Hippocampal formation (tissue), 2 donors: Measurements from ENCODE around the gene NCS1.

Source experiments
- DNase-seq, 2 donors: peaks; one replicate each; lab custom pipeline; 2025; lab: John Stamatoyannopoulos, UW

The NCS1 gene

DNA sequence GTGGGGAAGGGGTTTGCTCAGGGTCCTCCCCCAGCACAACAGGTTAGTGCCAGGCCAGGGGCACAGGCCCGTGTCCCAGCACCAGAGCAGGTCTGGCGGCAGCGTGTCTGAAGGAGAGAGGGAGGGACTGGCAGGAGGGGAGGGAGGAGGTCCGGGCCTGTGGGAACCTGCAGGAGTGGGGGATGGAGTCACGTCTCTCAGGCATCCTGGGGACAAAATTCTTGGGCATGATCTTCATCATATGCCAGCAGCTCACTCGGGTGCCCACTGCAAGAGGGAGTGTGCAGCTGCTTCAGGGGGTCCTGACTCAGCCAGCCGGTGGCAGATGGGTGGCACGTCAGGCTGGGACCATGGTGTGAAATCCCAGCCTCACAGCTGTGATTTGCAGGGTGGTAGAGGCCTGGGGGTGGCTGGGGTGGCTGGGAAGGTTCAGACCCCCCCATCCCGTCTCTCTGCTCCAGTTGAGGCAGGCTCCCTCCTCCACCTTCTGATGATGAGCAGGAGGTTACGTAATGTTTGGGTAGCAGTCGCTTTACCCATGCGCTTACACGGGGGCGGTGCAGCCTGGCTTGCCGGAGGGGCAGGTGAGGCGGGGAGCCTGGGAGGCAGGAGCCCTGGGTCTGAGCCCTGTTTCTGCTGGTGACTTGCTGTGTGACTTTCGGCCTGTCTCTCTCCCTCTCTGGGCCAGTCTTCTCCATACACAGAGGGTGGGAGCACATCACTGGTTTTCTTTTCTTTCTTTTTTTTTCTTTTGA is 40.5 kb downstream of the NCS1 start:
- DNase-seq: no peak

DNA sequence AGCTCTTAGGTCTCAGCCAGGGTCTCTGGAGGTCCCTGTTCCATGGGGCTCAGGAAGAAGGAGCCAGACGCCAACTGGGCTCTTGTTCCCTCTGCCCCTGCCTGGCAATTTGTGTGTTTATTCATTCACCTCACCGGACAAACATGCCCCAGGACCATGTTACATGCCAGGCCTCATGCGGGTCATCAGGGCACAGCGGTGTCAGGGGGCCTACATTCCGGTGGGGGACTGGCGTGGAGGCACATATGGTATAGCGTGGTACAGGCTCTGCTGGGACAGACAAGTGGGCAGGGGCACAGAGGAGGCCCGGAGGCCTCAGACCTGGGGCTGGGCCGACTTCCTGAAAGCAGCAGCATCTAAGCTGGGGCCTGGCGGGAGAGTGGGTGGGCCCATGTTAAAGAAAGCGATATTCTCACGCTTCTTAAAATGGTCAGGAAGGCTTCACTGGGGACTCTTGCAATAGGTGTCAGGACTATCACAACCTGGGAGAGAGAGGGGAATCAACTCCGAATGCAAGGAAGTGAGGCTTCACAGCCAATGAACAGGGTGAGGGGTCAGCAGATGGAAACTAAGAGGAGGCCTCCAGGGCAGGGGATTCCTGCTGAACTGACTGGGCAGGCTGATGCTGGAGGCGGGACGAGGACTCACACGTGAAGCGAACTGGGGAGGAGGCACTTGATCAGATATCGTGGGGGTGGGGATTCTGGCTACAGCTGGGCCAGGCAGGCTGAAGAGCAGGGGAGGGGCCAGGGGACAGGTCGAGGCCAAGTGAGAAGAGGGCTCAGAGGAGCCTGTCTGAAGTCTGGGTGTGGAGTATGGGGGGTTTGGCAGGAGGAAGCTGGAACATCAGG is 41.9 kb downstream of the NCS1 start:
- no peak for DNase-seq

DNA sequence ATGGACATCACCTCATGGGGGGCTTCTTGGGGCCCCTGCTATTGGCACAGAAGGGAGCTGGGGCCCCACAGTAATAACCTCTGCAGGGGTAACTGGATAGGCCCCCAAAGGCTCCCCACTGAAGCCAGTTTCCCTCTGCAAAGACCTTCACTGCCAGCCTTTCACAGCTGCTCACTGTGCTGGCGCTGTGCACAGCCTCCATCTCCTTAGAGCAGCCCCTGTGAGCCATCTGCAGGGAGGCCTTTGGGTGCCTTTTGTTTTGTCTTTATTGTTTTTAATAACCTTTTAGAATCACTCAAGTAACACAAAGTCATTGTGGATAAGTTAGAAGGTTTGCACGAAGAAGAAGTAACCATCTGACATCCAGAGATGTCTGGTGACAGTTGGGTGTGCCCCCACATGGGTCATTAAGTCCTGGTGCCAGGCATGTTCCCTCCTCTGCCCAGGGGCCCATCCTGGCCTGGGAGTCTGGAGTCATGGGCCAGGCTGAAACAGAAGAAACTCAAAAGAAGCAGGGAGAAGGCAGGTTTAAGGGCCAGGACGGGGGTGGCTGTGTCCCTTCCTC is 42.7 kb downstream of the NCS1 start:
- DNase-seq: no peak

DNA sequence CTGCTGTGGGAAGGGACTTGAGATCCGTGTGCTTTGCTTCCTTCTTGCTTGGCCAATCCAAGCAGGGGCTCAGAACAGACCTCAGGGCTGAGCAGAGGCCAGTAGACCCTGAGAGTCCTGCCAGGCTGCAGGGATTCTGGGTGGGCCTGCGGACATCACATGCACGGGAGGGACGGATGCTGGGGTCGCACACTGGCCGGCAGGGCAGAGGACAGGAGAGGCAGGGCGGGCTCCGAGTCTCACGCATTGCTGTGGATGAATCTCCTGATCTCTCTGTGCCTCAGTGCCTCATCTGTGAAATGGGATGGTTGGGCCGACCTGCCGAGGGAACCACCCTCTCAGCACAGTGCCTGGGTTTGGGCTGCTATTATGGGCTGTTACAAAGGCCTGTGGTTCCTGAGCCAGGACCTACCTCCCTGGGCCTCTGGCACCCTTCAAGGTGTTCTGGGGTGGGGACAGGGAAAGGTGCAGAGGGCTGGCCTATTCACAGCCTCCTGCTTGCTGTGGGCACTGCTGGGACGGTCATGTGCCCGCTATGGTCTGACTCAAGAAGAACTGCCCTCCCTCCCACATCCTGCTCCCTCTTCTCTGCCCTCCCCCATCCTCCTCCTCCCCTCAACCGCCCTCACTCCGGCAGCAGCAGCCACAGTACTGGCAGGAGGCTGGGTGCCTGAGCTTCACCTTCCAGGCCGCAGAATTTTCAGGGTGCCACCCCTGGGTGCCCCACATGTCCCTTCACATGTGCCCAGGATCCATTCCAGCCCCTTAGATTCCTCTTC is 43.3 kb downstream of the NCS1 start:
- DNase-seq: no peak

DNA sequence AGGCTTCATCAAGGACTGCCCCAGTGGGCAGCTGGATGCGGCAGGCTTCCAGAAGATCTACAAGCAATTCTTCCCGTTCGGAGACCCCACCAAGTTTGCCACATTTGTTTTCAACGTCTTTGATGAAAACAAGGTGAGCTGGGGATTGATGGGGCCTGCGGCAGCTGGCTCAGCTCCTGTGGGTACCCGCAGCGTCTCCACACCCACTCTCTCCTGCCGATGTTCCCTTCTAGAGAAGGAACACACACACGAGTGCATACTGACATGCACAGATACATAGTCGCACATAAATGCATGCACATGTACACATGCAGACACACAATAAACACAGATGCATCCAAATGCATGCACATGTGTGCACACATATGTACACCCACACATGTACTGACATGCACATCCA is 45.6 kb downstream of the NCS1 start:
- DNase-seq: no peak

DNA sequence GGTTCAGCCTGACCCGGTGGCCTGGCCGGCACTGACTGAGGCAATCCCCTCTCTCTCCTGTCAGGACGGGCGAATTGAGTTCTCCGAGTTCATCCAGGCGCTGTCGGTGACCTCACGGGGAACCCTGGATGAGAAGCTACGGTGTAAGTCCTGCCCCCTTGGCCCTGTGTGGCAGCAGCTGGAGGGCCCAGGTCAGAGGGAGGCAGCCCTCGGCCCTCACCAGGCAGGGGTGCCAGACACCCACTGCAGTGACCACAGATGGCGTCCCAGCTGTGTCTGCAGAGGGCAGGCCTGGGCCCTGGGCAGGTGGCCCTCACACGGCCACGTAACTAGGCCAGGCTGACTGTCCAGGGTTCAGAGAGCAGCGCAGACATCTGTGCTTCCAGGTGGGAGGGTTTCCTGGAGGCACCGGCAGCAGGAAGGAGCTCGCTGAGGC is 47.5 kb downstream of the NCS1 start:
- DNase-seq: no peak

DNA sequence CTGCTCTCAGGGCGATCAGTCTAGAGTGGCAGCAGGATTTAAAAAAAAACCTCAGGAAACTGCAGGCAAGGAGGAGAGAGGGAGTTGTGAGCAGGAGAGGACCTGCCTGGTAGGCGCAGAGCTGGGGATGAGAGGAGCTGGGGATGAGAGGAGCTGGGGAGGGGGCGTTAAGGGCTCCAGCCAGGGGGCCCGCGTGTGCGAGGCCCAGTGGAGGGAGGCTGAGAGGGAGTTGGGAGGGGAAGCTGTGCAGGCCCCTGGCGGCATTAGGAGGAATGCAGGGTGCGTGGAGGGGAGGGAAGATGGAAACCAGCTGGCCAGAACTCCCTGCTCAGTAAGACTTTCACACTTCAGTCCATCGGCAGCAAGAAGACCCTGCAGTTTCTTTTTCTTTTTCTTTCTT is 48.1 kb downstream of the NCS1 start:
- DNase-seq: no peak

DNA sequence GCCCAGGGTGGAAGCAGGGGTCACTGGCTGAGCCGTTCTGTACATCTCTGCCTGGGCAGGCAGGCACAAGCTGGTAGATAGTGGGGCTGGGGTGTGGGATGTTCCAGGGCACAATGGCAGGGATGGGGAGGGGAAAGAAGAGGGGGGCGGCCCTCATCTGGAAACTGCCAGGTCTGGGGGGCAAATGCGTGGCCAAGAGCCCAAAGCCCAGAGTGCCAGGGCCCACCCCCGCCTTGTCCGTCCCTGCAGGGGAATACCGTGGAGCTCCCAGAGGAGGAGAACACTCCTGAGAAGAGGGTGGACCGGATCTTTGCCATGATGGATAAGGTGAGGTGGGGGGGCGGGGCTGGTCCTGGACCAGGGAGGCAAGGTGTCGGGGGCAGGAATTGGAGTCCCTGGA is 50.6 kb downstream of the NCS1 start:
- no peak for DNase-seq

DNA sequence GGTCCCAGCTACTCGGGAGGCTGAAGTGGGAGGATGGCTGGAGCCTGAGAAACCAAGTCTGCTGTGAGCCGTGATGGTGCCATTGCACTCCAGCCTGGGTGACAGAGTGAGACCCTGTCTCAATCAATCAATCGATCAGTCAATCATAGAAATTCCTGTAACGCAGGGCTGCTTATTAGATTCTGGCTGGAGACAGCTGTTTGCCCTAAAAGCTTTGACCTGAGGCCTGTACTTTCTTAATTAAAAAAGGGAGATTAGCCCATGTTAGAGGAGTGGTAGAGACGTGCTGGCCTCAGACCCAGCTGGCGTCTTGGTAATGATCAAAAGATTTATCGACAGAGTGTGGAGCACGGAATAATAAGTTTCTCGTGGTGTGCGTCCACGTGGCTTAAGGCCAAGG is 52.9 kb downstream of the NCS1 start:
- DNase-seq: no peak

DNA sequence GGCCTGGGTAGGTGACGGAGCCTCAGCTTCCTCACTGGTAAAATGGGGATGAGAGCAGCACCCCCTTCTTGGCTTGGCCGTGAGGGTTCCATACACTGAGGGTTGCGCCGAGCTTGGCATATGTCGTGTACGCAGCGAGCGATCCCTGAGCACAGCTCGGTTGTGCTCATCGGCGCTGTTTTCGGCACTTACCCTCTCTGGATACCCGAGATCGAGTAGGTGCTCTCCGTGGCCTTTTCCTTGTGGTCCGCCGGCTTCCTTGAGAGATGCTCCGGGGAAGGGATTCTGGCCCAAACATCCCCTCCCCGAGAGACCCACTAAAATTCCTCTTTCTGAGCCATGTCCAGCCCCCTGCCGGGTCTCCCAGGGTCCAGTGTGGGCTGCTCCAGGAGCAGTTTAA is 53.4 kb downstream of the NCS1 start:
- no peak for DNase-seq

DNA sequence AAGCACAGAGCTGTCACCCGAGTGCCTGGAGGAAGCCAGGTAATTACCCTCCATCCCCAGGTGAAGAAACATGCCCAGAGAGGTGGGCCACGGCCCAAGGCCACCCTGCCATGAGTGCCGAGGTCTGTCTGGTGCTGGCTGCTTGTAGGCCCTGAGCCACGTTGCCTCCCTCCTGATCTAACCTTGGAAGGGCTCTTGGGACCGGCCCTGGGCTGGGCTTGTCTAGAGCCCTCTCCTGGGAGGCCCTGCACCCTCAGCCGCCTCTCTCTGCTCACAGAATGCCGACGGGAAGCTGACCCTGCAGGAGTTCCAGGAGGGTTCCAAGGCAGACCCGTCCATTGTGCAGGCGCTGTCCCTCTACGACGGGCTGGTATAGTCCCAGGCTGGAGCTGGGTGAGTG is 53.9 kb downstream of the NCS1 start:
- no peak for DNase-seq

DNA sequence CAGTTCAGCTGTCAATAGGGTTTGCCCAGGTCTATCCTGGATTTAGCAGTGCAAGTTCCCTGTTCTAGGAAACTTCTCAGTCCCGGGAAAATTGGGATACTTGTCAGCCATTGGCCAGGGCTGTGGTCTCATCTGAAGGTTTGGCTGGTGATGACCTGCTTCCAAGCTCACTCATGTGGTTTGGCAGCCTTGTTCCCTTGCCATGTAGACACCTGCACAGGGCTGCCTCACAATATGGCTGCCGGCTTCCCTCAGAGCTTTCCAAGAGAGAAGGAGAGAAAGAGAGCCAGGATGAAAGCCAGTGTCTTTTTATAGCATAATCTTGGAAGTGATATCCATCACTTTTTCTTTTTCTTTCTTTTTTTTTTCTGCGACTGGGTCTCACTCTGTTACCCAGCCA is 55.6 kb downstream of the NCS1 start:
- DNase-seq: no peak

DNA sequence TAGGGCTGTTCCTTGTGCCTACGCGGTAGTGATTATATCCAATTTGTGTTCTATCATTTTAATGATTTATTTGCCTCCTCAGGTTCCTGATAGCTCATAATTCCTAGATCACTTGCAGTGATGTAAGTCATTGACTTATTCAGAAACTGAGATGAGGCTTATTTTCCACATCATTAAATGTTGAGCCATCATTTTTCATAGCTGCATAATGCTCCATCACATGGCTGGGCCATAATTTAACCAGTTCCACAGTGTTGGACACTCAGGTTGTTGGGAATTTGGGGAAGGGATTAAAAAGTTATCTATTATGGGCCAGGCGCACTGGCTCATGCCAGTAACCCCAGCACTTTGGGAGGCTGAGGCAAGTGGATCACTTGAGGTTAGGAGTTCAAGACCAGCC is 57.6 kb downstream of the NCS1 start:
- no peak for DNase-seq

DNA sequence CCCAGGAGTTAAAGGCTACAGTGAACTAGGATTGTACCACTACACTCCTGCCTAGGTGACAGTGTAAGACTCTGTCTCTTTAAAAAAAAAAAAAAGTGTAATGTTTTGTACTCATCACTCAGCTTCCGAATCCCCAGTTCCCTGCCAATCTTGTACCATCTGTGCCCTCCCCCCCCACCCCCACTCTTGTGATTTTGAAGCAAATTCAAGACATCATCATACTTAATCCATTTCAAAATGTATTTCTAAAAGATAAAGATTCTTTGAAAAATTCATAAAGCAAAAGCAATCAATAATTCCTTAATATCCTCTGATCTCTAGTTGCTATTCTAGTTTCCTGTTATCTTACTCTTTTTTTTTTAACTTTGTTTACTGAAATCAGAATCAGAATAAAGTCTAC is 58.4 kb downstream of the NCS1 start:
- DNase-seq: no peak

DNA sequence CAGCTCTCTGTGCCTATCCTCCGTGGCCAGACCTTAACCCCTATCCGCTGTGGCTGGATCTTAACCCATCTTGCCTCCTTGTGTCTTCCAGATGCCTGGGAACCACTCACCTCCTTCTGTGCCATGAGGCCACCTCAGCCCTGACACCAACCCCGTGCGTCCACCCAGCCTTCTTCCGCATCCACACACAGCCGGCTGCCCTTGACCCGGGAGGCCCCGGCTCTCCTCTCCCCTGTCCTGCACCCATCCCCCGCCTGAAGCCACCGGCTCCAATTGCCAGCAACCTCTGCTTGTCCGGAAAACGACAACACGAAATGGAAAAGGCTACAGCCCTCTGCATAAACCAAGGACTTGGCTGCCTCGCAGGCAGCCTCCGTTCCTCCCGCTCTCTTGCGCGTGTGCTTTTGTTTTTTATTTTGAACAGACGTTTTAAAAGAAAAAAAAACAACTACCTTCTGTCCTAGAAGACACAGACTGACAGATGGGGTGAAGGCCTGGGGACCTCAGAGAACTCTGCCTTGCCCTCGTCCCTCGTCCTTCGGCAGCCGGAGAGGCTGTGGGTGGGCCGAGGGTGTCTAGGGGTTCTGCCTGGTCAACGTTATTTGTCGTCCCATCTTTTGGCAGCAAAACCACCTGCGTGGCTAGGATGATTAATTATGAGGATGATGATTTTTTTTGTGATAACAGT is 60.8 kb downstream of the NCS1 start:
- DNase-seq: no peak

DNA sequence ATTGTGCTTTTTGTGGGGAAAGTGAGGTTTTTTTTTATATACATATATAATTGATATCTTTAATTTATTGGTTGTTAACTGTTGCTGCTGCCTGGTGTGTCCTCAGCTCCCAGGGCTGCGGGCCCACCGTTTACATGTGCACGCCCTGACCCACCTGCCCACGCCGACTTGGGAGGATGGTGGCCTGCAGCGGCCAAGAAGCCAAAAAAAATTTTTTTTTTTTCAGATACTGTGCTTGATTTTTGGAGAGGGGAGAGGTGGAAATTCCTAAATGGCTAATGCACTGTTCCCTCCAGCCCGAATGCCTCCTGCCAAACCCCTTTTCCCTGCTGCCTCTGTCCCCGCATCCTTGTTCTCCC is 61.4 kb downstream of the NCS1 start:
- DNase-seq: no peak

DNA sequence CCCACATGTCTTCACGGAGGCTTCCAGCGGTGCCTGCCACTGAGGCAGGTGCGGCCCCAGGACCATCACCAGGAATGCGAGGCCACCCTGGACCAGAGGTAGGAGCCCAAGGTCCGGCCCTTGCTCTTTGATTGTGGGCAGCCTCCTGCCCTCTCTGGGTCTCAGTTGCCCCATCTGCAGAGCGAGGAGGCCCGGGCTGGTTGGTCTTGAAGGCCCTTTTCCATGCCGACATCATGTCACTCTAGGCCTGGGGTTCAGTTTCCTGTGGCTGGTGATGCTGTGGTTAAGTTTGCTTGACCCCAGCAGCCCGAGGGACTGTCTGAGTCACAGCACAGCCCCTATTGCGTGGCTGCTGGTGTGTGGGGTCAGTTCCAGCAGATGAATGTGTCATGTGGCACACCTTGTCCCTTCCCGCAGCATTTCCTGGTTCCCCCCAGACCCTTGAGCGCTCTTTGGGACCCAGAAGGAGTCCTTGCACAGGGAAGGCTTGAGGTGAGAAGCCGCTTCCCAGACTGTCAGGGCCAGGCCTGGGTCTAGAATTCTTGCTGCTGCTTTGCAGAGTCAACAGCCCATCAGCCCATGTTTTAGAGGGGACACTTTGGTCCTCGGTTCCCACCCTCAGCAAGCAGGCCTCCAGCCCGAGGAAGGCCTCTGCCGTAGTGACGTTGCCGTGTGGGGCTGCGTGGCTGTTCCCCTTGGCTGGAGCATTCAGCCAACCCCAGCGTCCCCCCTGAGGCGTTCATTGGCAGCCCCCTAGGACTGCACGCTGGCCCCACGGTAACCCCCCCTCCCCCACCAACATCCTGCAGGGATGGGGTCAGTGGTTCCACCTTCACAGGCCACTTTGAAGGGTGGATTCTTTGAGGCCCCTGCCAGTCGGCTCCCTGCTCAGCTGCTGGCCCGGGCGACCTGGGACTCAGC is 62.4 kb downstream of the NCS1 start:
- DNase-seq: no peak

DNA sequence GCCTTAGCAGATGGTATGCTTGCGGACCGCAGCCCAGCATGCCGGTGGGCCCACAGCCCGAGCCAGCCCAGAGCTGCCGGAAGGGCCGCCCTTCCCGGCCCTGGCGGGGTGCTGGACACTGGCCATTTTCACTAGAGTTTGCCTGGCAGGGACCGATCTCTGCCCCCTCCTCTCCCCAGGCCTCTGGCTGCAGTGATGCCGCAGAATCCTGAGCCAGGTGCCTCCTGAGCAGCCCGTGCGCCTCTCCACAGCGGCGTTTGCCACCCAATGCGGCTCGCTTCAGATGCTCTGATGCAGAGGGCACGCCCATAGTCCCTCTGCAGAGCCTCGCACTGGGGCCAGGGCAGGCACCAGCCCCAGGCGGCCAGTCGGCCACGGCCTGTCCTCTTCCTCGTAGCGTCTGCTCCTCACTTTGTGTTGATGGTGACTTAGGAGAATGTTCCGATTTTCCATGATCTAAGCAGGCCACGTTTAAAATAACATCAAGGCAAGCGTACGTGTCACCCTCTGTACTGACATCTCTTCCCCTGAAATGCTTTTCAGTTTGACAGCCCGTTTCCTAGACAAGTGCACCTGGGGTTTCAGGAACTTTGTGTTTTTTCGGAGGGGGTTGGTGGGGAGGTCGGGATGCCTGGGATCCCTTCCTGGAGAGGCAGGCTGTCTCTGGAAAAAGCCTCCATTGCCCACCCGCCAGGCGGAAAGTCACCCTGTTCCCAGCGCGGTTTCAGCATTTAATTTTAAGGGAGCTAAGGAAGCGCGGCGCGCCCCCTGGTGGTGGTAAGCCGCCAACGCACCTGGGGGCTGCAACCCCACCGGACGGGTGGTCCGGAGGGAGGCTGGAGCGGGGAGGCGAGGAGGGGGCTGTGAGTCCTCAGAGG is 63.6 kb downstream of the NCS1 start:
- DNase-seq: peak; percentile 32 to 50

DNA sequence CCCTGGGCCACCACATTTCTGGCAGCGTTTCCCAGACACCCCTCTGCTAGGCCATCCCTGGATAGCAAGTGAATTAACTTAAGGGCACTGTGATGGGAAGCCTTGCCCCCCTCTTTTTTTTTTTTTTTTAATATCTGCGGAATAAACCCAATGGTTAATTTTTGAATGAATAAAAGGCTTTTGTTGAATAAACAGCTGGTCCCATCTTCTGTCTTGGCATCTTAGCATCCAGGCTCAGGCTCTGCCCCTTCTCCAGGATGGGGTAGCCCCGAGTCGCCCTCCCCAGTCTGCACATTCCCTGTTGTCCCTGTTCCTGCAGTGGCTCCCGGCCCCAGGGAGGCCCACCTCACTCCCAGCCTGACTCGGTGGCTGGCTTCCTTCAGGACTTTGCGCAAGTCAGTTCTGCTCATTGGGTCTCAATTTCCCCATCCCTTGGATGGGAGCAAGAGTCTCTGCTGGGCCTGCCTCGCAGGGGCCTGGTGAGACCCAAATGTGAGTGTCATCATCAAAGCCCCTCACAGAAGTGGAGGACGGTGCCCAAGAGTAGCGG is 64.3 kb downstream of the NCS1 start:
- DNase-seq: no peak
